HG03196 (cell line): ENCODE data around the gene MNT.

ENCODE experiments used
- ATAC-seq: cut with Tn5 transposase; IDR thresholded peaks from one replicate; pipeline ENCODE4 v1.9.1; 2021; ENCODE audit not compliant: unreplicated experiment

MNT gene

DNA sequence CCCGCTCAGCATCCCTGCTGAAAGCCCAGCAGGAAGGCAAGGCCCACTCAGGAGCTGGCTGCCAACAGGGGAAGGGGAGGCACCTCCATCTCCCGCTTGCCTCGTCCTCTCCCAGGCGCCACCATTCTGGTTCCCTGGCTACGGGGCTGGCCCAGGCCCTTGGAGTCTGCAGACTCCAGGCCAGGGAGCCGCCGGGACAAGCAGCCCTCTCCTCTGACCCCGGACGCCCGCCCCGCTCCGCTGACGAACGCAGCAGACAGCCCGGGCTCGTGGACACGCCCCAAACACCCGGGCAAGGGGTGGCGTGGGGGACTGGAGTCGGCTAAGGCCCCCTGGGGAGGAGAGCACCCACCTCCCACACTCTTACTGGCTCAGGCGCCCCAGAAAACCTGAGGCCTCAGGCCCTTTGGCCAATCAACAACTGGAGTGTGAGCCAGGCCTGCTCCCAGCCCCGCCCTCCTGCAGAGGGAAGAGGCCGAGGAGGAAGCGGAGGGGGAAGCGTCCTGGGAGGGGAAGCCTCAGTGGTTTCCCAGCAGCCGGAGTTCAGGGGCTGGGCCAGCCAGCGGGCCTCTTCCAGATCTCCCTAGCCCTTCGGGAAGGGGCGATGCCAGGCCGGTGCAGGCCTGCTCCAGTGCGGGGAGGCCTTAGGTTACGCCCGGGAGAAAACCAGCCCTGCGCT, 4.2 kb downstream of the MNT start:
- no peak for ATAC-seq

DNA sequence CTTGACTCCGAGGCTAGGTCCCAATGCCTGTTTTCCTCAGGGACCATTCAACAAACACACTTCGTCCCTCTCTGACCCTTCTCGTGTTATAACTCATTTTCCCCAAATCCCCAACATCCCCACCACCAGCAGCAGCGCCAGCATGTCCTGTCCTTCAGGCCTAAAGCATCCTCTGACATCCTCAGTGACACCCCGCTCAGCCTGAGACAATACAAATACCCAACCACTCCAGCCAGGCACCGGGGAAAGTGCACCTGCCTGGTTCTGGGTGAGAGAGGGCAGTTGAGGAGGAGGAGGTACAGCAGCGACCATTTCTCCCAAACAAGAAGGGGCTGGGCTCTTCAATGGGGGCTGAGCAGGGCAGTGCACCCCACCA, 4.7 kb downstream of the MNT start:
- no peak for ATAC-seq

DNA sequence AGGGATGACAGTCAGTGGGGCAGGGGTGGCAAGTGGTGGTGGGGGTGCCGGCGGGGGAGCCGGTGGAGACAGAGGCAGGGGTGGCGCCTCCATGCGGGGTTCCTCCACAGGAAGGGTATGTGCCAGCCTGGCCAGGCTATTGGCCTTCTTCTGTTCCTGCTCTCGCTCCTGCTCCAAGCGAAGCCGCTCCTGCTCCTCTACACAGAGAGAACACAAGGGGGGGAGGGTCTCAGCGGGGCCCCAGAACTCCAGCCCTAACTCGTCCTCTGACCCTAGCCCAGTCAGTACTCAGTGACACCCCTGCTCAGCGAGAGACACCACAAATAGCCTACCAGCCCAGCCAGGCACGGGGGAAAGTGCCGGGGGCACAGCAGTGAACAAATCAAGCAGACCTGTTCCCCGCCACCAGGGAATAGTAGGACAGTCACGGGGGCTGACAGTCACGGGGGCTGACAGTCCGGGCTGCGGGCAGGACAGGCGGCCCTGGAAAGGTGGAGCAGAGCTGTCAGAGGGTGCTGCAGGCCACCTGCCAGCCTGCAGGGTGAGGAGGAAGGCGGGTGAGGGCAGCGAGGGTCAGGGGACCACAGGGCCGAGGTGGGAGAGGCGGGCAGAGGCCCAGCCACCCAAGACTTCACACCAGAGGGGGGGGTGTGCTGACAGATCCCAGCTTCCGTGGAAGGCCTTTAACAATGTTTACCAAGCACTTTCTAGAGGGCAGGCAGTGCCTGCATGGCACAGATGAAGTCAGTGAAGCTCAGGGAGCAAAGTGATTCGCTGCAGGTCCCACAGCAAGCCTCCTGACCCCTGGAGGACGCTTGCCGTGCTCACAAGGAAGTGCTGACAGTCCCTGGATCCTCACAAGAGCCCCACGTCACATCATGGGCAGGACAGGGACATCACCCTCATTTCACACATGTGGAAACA, 5.3 kb downstream of the MNT start:
- ATAC-seq: no peak

DNA sequence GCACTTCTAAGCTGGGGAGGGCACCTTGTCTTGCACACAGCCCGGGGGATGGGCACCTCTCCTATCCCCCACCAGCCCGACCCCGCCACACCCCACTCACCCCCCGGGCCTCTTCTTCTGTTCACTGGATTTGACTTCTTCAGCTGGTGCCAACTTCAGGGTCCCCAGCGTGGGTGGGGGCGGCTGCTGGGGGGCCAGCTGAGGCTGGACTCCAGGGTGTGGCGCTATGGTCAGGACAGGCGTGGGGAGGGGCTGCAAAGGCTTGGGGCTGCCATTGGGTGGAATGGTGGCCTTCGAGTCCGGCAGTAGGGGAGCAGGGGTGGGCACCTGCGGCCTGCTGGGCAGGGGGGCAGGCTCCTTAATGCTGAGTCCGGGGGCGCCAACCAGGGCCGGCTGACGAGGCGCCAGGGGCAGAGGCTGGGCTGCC, 6.1 kb downstream of the MNT start:
- ATAC-seq: no peak

GRCh38 chr17:2393954-2394749, 6.7 kb downstream of the MNT start:
- no peak for ATAC-seq

GRCh38 chr17:2393174-2393953, 7.5 kb downstream of the MNT start:
- ATAC-seq: peak; percentile 28

GRCh38 chr17:2392252-2393173, 8.3 kb downstream of the MNT start:
- peak; percentile 54 for ATAC-seq

DNA sequence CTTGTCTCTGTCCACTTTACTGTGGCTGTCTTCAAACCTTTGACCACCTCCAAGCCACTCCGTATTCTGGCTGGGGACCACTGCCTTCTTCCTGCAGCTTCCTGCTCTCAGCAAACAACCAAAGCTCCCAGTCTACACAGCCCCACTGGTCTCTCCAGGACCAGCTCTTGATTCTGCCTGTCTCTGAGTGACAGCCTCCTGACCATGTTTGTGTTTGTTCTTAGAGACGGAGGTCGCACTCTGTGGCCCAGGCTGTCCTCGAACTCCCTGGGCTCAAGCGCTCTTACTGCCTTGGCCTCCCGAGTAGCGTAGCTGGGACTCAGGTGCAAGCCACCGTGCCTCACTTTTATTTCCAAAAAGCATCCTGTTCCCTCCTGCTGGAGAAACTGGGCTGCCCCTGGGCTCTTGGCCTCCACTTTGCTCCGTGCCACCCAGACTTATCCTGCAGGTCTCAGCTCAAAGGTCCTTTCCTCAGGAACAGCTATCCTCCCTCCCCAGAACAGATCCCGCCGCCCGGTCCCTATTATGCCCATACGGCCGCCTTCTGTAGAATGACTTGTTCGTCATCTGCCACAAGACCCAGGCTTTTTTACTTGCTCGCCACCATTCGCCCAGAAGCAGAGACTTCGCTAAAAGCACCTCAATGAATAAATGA, 9.1 kb downstream of the MNT start:
- ATAC-seq: no peak

GRCh38 chr17:2390199-2390836, 10.5 kb downstream of the MNT start:
- ATAC-seq: no peak

DNA sequence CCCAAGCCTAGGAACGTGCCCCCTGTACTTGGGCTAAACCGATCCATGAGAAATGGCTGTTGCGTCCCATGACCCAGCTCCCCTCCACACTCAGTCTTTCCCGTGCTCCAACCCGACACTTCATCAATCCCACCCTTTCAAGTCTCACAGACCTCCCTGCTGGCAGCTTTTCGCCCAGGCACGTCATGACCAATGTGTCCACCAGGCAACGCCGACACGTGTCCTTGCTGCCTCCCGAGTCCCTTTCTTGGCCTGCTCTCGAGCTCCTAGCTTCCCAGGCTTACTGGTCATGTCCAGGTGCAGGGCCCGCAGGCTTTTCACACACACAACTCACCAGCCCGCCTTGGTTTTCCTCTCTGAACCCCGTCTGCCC, 12.2 kb downstream of the MNT start:
- no peak for ATAC-seq

- no peak for ATAC-seq
These were observed 12.7 kb downstream of the MNT start for GRCh38 chr17:2388020-2388682.

DNA sequence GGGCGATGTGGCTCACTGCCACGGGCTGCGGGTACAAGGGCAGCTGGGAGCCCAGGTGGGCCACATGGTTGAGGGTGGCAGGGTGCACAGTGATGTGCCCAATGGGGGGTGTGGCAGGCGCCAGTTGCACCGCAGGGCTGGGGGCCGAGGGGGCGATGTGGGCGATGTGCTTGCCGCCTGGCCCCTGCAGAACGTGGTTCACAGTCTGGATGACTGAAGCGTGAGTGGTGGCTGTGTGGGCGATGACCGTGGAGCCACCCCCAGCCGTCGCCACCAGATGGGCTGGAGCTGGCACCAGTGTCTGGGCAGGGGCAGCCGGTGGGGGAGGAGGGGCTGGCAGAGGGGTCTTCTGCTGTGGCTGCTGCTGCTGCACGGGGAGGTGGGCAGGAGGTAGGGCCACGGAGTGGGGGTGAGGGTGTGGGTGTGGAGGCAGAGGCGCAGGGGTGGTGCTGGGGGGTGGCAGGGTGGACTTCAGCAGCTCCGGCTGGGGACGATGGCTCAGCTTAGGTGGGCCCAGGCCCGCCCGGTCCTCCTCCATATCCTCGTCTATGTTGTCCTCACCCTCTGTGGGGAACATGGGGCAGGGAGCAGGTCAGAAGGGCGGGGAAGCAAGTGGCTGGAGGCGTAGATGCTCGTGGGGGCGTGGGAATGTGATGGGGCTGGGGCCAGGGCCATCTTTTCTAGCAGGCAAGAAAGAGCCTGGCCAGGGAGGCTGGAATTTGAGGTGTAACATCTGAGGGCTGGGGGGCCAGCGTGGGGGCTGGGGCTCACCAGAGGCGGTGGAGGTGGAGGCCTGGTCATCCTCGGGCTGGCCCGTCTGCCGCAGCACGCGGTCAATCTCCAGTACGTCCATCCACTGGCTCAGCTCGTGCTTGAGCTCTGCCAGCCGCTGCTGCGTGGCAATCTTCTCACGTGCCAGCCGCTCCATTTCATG, 13.5 kb downstream of the MNT start:
- no peak for ATAC-seq

- ATAC-seq: no peak
These were observed 14.3 kb downstream of the MNT start for GRCh38 chr17:2386400-2387085.

DNA sequence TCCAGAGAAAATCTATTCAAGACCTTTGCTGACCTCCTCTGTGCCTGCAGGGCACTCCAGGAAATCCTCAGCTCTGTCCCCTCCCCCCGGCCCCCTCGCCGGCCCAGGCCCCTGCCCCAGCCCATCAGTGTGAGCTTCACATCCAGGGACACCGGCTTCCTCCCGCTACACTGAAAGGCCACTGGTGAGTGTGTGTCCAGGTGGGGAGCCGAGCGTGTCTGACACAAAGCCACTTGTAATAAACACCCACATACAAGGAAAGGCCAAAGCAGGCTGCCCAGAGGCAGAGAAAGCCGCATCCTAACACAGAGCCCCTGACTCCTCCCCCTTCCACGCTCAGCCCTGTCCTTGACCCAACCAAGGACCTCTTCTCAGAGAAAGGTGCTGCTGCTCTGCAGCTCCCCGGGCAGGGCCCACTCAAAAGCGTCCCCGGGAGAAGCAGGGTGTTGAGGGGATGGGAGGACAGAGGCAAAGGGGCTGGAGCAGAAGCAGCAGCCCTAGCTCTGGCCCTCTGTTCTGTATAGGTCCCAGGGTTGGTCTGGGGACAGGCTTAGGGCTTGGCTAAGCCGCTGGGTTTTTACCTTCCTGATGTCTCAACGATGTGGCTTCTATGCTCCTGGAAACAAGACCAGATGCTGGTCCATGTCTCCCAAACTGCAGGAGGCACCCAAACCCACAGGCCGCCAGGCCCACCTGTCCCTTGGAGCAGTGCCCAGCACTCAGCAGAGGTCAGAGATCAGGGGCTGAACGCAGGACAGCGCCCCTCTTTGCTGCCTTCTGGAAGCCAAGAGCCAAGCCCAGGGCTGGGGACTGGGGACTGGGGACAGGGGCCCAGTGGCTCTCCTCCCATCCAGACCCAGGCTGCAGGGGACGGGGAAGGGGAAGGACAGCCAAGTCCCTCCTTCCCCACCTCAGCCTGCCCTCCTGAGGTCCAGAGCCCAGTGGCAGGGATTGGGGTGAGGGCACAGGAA, 15.3 kb downstream of the MNT start:
- no peak for ATAC-seq

GRCh38 chr17:2384439-2385127, 16.3 kb downstream of the MNT start:
- ATAC-seq: no peak
